ENCODE results near the gene KATNBL1.
"Not testable (repeated sequence)": the region's sequence is repeated elsewhere in the genome, so short reads cannot be mapped to it uniquely, and the experiment has no call there.

Gene KATNBL1

DNA sequence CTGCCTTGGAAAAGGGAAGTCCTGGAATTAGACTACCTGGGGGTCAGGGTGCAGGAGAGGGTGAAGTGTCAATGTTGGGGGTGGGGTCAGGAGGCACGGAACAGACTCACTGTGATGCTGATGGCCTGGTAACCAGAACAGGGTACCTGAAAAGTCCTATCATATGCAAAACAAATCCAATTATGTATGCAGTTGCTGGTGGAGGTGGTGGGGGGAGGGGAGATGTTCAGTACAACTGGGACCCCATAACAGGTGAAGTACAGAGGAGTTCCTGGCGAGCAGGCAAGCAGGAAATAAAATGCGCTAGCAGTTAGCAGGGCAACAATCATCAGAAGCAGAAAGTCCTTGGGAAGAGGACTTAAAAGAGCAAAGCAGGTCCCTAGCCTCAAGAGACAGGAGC is 4.2 kb upstream of the KATNBL1 start:
- Histone ChIP-seq H3K4me3 (replicated peaks; ENCODE audit: low read depth, low read length) (no peak overlapping the region), H3K27me3 (replicated peaks; ENCODE audit: control insufficient read depth, insufficient read depth, low read length) (no peaks in the 10 kb centered on the region), H3K36me3 (ENCODE audit: control insufficient read depth, insufficient read depth, low read length) (no peaks in the 10 kb centered on the region)
- no peak for TF ChIP-seq CTCF (IDR thresholded peaks at IDR 0.05; ENCODE audit: insufficient read depth, low read length, poor library complexity, severe bottlenecking)
- no peak for DNase-seq (ENCODE audit: extremely low read depth, insufficient read length)

GRCh38 chr15:34213690-34214089 is 3.8 kb upstream of the KATNBL1 start:
- Histone ChIP-seq H3K36me3 (ENCODE audit: control insufficient read depth, insufficient read depth, low read length) (no peaks in the 10 kb centered on the region), H3K27me3 (replicated peaks; ENCODE audit: control insufficient read depth, insufficient read depth, low read length) (no peaks in the 10 kb centered on the region), H3K4me3 (replicated peaks; ENCODE audit: low read depth, low read length) (no peak overlapping the region)
- no peak for DNase-seq (ENCODE audit: extremely low read depth, insufficient read length)
- TF ChIP-seq CTCF (IDR thresholded peaks at IDR 0.05; ENCODE audit: insufficient read depth, low read length, poor library complexity, severe bottlenecking): no peak

DNA sequence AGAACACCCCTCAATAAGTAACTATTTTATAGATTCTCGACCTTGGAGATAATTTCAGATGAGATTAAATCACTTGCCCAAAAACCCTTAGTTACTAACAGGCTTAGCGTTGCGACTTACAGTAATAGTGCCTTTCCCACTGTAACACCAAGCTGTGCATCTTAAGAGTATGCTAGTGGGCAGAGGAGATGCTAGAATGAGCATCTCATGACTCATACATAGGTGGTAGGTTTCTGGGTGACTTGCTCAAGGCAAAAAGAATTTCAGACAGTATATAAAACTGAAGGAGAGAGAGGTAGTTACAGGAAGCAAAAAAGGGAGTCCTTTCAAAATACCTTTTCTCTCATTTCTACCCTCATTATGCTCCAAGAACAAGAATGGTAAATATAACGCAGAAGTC is 3.9 kb downstream of the KATNBL1 start:
- H3K4me3 ChIP-seq (replicated peaks; ENCODE audit: low read depth, low read length): no peak overlapping the region
- DNase-seq (ENCODE audit: extremely low read depth, insufficient read length): no peak
- no peaks in the 10 kb centered on the region for H3K36me3 ChIP-seq (ENCODE audit: control insufficient read depth, insufficient read depth, low read length)
- TF ChIP-seq CTCF (IDR thresholded peaks at IDR 0.05; ENCODE audit: insufficient read depth, low read length, poor library complexity, severe bottlenecking): no peak
- no peaks in the 10 kb centered on the region for H3K27me3 ChIP-seq (replicated peaks; ENCODE audit: control insufficient read depth, insufficient read depth, low read length)

GRCh38 chr15:34203936-34204335 is 6.0 kb downstream of the KATNBL1 start:
- no peak for TF ChIP-seq CTCF (IDR thresholded peaks at IDR 0.05; ENCODE audit: insufficient read depth, low read length, poor library complexity, severe bottlenecking)
- no peaks in the 10 kb centered on the region for H3K27me3 ChIP-seq (replicated peaks; ENCODE audit: control insufficient read depth, insufficient read depth, low read length)
- H3K4me3 ChIP-seq (replicated peaks; ENCODE audit: low read depth, low read length): no peak overlapping the region
- H3K36me3 ChIP-seq (ENCODE audit: control insufficient read depth, insufficient read depth, low read length): no peaks in the 10 kb centered on the region
- DNase-seq (ENCODE audit: extremely low read depth, insufficient read length): no peak

- no peaks in the 10 kb centered on the region for H3K36me3 ChIP-seq (ENCODE audit: control insufficient read depth, insufficient read depth, low read length)
- H3K27me3 ChIP-seq (replicated peaks; ENCODE audit: control insufficient read depth, insufficient read depth, low read length): no peaks in the 10 kb centered on the region
- TF ChIP-seq CTCF (IDR thresholded peaks at IDR 0.05; ENCODE audit: insufficient read depth, low read length, poor library complexity, severe bottlenecking): no peak
- no peak for DNase-seq (ENCODE audit: extremely low read depth, insufficient read length)
- H3K4me3 ChIP-seq (replicated peaks; ENCODE audit: low read depth, low read length): no peak overlapping the region
Measured at GRCh38 chr15:34203305-34203704, 6.6 kb downstream of the KATNBL1 start.

GRCh38 chr15:34193272-34193671 is 16.6 kb downstream of the KATNBL1 start:
- not testable (repeated sequence) for DNase-seq (ENCODE audit: extremely low read depth, insufficient read length); H3K27me3 ChIP-seq (replicated peaks; ENCODE audit: control insufficient read depth, insufficient read depth, low read length); H3K4me3 ChIP-seq (replicated peaks; ENCODE audit: low read depth, low read length); H3K36me3 ChIP-seq (ENCODE audit: control insufficient read depth, insufficient read depth, low read length)
